Colonic mucosa (tissue), 4 donors: ENCODE results near the gene POLR3H. TPM values are rescaled to one million over a fixed set of nuclear protein-coding genes. Genes with fewer than 3 reads are reported as not detected.
"Not testable (repeated sequence)": the region's sequence is repeated elsewhere in the genome, so short reads cannot be mapped to it uniquely, and the experiment has no call there.

Experiments
- DNase-seq: peaks from one replicate; pipeline ENCODE4 v3.0.0-alpha.2; 2020
- H3K27ac ChIP-seq: fragments of 200-600 bp; one replicate; pipeline ENCODE4 v1.8.0; 2021
- H3K27me3 ChIP-seq: fragments of 200-600 bp; one replicate; pipeline ENCODE4 v1.8.0; 2021
- H3K36me3 ChIP-seq: fragments of 200-600 bp; one replicate; pipeline ENCODE4 v1.8.0; 2021
- H3K4me1 ChIP-seq: fragments of 200-600 bp; one replicate; pipeline ENCODE4 v1.8.0; 2021; ENCODE audit warnings: mild to moderate bottlenecking
- H3K4me3 ChIP-seq: fragments of 200-600 bp; one replicate; pipeline ENCODE4 v1.8.0; 2021
- H3K9ac ChIP-seq, 2 donors: one replicate each; pipeline ENCODE4 v1.7.0; 2013; ENCODE audit warnings: control low read depth in 2 of 2, low read depth in 2 of 2, low read length in 2 of 2
- H3K9me3 ChIP-seq: fragments of 200-600 bp; one replicate; pipeline ENCODE4 v1.8.0; 2021
- intact Hi-C: fragments of 100-400 bp; cut with DNase I; formaldehyde crosslinking; loops from one replicate; pipeline ENCODE4 v1.14.1; 2022
- total RNA-seq, 2 donors: library from RNA; stranded (reverse); fragmentation: NEBNext Ultra II Directional in 1 of 2; extraction: Animal tissue kit (Norgen Biotek cat#: 25700) in 1 of 2; gene quantifications; one replicate each; pipeline ENCODE4 v1.2.1, GENCODE V29; 2021
- TF ChIP-seq, protein P1 (sequence below): fragments of 200-600 bp; IDR thresholded peaks from one replicate; pipeline ENCODE4 v1.8.0; 2022; ENCODE audit warnings: antibody characterized with exemption, mild to moderate bottlenecking
- donor health status: healthy.
- donor health status: DM: no; HTN: no; CAD: no.
- donor health status: DM: no; HTN: no; CAD: no.

The POLR3H gene
- 10 to 100 TPM in 1 of 2 donors, 1 to 10 TPM in 1; 9.2 to 20.0 TPM for total RNA-seq

DNA sequence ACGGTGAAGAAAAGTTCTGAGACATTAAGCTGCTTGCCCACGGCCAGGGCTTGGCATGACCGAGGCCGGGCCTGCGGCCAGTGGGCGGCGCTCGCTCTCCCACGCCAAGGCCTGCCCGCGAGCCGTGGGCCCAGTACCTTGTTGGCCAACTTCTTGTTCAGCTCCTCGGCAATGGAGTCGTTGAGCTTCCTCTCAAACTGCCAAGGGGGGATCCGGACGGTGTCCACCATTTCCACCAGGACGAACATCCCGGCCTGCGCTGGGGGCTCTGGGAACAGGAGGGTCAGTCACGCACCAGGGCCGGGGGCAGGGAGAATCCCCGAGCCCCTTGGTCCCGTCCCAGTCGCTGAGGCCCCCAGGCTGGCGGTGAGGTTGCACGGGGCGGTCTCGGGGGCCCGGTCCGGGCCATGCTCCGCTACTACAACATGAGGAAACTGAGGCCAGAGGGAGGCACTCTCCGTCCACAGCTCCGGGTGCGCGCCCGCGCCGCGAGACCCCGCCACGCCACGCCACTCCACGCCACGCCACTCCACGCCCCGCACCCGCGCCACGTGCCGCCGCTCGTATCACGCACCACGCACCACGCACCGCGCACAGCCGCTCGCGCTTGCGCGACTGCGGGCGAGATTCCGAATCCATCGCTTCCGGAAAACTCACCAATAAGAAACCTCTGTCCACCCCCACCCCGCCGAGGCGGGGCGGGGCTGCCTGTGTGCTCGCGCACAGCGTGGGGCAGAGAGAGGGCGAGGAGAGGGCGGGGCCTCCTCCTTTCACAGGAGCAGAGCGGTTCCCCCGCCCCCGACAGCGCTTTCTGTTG, at the start of gene POLR3H:
TSS of gene POLR3H (minus strand) at position 617 of the 817 bp plus-strand sequence. CDS start at position 248, 369 bp downstream.
- intact Hi-C loops, result loop anchor here (5.0 kb wide), 1 partner anchor 53 kb away; no protein-coding TSS in a partner anchor
- peak; percentile 99 for DNase-seq
- Histone ChIP-seq H3K4me1 (no peaks in the 10 kb centered on the region), H3K9me3 (no peaks in the 10 kb centered on the region), H3K27me3 (no peaks in the 10 kb centered on the region), H3K36me3 (no peaks in the 10 kb centered on the region), H3K27ac (peak within 1 kb of the TSS; percentile 56), H3K9ac (peak within 1 kb of the TSS; percentile 59 to 89), H3K4me3 (peak within 1 kb of the TSS; percentile 58)
- TF ChIP-seq, protein P1, sequence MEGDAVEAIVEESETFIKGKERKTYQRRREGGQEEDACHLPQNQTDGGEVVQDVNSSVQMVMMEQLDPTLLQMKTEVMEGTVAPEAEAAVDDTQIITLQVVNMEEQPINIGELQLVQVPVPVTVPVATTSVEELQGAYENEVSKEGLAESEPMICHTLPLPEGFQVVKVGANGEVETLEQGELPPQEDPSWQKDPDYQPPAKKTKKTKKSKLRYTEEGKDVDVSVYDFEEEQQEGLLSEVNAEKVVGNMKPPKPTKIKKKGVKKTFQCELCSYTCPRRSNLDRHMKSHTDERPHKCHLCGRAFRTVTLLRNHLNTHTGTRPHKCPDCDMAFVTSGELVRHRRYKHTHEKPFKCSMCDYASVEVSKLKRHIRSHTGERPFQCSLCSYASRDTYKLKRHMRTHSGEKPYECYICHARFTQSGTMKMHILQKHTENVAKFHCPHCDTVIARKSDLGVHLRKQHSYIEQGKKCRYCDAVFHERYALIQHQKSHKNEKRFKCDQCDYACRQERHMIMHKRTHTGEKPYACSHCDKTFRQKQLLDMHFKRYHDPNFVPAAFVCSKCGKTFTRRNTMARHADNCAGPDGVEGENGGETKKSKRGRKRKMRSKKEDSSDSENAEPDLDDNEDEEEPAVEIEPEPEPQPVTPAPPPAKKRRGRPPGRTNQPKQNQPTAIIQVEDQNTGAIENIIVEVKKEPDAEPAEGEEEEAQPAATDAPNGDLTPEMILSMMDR, result peak; percentile 62

GRCh38 chr22:41593336-41593960, 49.2 kb upstream of the POLR3H start:
- H3K36me3 ChIP-seq, H3K27ac ChIP-seq, intact Hi-C loops, H3K4me3 ChIP-seq, H3K4me1 ChIP-seq, H3K9me3 ChIP-seq, DNase-seq, H3K27me3 ChIP-seq, H3K9ac ChIP-seq: not testable (repeated sequence)

DNA sequence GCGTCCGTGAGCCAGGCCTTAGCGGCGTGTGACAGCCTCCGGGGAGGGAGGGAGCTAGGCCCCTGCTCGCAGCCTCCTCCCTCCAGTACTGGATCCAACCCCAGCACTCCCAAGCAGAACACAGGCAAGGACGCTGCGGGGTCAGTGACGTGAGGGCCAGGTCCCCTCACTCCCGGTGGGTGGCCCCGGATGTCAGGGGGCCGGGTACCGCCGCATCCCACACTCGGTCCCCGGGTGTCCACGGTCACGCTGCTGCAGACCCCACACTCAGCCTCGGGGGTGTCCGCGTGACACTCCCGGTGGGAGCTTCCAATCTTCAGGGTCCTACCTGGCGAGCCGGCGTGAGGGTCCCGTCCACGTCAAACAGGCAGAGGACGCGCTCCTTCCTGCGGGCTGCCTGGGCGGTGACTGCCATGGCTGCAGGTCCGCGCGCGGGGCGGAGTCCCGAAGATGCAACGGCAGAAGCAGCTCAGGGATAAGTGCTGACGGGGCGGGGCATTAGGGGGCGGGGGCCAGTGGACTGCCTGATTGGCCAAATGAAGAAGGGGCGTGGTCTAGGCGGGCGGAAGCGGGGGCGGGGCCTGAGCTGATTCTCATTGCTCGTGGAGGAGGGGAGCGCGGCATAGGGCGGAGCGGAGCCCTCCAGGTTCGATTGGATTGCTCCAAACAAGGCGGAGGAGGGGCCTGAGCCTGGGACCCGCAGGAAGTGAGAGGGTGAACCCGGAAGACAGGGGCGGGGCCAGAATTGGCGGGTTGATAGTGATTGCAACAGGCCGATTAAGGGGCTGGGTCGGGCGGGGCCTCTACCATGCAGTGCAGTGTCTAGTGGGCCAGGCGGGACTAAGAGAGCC, 45.3 kb upstream of the POLR3H start, which contains the start of gene PMM1:
TSS of gene PMM1 (minus strand) at position 450 of the 851 bp plus-strand sequence. CDS start at position 415, 35 bp downstream.
- intact Hi-C loops, result no loop called here
- no peaks in the 10 kb centered on the region for H3K36me3 ChIP-seq
- H3K9me3 ChIP-seq, result no peaks in the 10 kb centered on the region
- H3K27me3 ChIP-seq, result no peaks in the 10 kb centered on the region
- H3K4me1 ChIP-seq, result peaks cover 8% of the 10 kb centered on the region
- peak within 1 kb of the TSS; percentile 74 for H3K27ac ChIP-seq
- TF ChIP-seq, protein P1, result no peak
- peak within 1 kb of the TSS; percentile 95 for H3K4me3 ChIP-seq
- peak; percentile 100 for DNase-seq
- H3K9ac ChIP-seq, result peak within 1 kb of the TSS; percentile 95 to 97

- TF ChIP-seq, protein P1, result no peak
- peak overlapping the region in 1 of 2 donors; percentile 19 for H3K9ac ChIP-seq
- H3K4me3 ChIP-seq, result peak overlapping the region; percentile 95
- peaks cover 8% of the 10 kb centered on the region for H3K4me1 ChIP-seq
- no peaks in the 10 kb centered on the region for H3K9me3 ChIP-seq
- H3K27ac ChIP-seq, result peak overlapping the region; percentile 69
- intact Hi-C loops, result no loop called here
- DNase-seq, result no peak
- no peaks in the 10 kb centered on the region for H3K27me3 ChIP-seq
- no peaks in the 10 kb centered on the region for H3K36me3 ChIP-seq
Measured at GRCh38 chr22:41587347-41587723, 43.1 kb upstream of the POLR3H start.

DNA sequence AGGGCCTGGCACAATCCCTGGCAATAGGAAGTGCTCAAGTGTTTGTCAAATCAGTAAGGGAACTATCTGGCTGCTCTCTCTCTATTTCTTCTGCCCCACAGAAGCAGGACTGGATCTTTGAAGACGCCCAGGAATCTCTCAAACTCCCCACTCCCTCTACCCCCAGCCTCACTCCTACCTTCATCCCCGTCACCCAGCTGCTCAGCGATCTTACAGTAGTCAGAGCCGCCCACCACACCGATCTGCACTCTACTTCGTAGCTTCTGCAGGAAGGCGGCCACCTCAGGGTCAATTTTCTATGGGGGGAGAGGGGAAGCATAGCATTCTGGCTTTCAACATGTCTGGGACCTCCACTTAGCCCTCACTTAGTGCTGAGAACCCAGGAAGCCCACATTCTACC, 41.6 kb upstream of the POLR3H start:
- H3K4me1 ChIP-seq, result peaks cover 8% of the 10 kb centered on the region
- no peak overlapping the region for H3K27ac ChIP-seq
- DNase-seq, result no peak
- no peaks in the 10 kb centered on the region for H3K36me3 ChIP-seq
- intact Hi-C loops, result no loop called here
- no peaks in the 10 kb centered on the region for H3K9me3 ChIP-seq
- no peaks in the 10 kb centered on the region for H3K27me3 ChIP-seq
- TF ChIP-seq, protein P1, result no peak
- no peak overlapping the region for H3K4me3 ChIP-seq
- no peak overlapping the region for H3K9ac ChIP-seq
